ENCODE data around the gene COMMD1. TPM values are rescaled to one million over a fixed set of nuclear protein-coding genes. Genes with fewer than 3 reads are reported as not detected.

The COMMD1 gene
- polyA plus RNA-seq, 3 donors, result 72.8 to 78.9 (median 77.9) TPM

- no peak for DNase-seq (ENCODE audit: extremely low read depth in 1 of 11, low read depth in 9 of 11, low spot score in 4 of 11)
Observed at GRCh38 chr2:62180975-62181374, 275.5 kb downstream of the COMMD1 start.

DNA sequence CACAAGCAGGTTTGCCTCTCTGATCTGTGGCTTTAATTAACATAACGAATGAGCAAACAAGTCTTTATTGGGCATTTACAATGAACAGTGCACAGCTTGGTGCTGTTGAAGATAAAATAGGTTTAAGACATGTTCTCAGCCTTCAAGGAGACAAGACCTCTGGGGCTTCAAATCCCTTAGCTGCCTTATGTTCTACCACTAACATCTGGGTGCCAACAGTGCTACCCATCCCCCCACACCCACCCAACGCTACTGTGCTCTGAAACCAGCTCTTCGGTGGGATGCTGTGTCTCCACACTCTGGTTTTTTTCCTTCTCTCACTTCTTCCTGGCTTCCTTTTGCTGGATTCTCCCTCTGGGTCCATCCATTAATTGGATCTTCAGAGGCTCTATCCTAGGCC lies 276.4 kb downstream of the COMMD1 start:
- DNase-seq (ENCODE audit: extremely low read depth in 1 of 11, low read depth in 9 of 11, low spot score in 4 of 11), result no peak

GRCh38 chr2:62184512-62185230 lies 279.2 kb downstream of the COMMD1 start:
- DNase-seq (ENCODE audit: extremely low read depth in 1 of 11, low read depth in 9 of 11, low spot score in 4 of 11), result no peak

Other genes with a start within 250 kb of the COMMD1 start
- 10 to 100 TPM; 16.5 to 28.0 (median 24.9) TPM for gene FAM161A, start 51.6 kb upstream of the COMMD1 start, polyA plus RNA-seq (ENCODE audit: insufficient read length in 3 of 3)
- gene CCT4, start 17.0 kb upstream of the COMMD1 start, polyA plus RNA-seq (ENCODE audit: insufficient read length in 3 of 3), result 100 to 1,000 TPM; 168 to 193 (median 181) TPM

Data from renal cortex interstitium (tissue), 11 donors.